ENCODE measurements around the gene ACBD5. TPM values are rescaled to one million over a fixed set of nuclear protein-coding genes. Genes with fewer than 3 reads are reported as not detected.
A peak's percentile ranks its signal among the peaks of the same experiment; 100 is the strongest.

Gene ACBD5
- polyA plus RNA-seq, 1 of the 3 experiments (the other 2 are of a cell fraction), result 12.5 TPM

- H4K20me1 ChIP-seq (ENCODE audit: insufficient read depth), result no peaks in the 10 kb centered on the region
- no peak for DNase-seq
- H3K79me2 ChIP-seq (ENCODE audit: insufficient read depth), result no peaks in the 10 kb centered on the region
- no peak overlapping the region for H3K27ac ChIP-seq (ENCODE audit: low read depth in 2 of 2, low read length in 1 of 2)
- ChIA-PET CTCF (no interaction called here), POLR2A (no interaction called here)
- no peaks in the 10 kb centered on the region for H3K9me3 ChIP-seq
- H3K9ac ChIP-seq, result no peak overlapping the region
- no peak overlapping the region for H3K4me3 ChIP-seq (ENCODE audit: low read depth in 2 of 2, low read length in 1 of 2)
- H3K27me3 ChIP-seq (ENCODE audit: insufficient read depth), result no peaks in the 10 kb centered on the region
- H3K4me1 ChIP-seq (ENCODE audit: control insufficient read depth in 1 of 2, insufficient read depth in 2 of 2, low read depth in 1 of 2, low read length in 1 of 2), result no peaks in the 10 kb centered on the region
- no peaks in the 10 kb centered on the region for H3K36me3 ChIP-seq (replicated peaks in 1 of 2; ENCODE audit: control insufficient read depth in 1 of 2, insufficient read depth in 2 of 2, low read length in 1 of 2)
- peak; percentile 41 for TF ChIP-seq RAD21 (IDR thresholded peaks at IDR 0.05; ENCODE audit: low read length)
- no peak for TF ChIP-seq ZBTB33 (IDR thresholded peaks at IDR 0.05; ENCODE audit: borderline replicate concordance, low read depth)
- WGBS (ENCODE audit: low lambda C conversion rate), result 41% methylated on average over 3 of the region's 3 CpGs
- no peak overlapping the region for H3K4me2 ChIP-seq
- H2AFZ ChIP-seq (ENCODE audit: low read depth), result no peak overlapping the region
- H3K9me2 ChIP-seq, result no peaks in the 10 kb centered on the region
- no peaks in the 10 kb centered on the region for H3F3A ChIP-seq (replicated peaks; ENCODE audit: insufficient read depth)
Measured at GRCh38 chr10:27285093-27285492, 44.5 kb upstream of the ACBD5 start.

- TF ChIP-seq PBX3 (IDR thresholded peaks at IDR 0.05) (no peak), ZBTB33 (IDR thresholded peaks at IDR 0.05; ENCODE audit: borderline replicate concordance, low read depth) (no peak), SMC3 (IDR thresholded peaks at IDR 0.05; ENCODE audit: low read depth, low read length) (no peak), FOSL2 (IDR thresholded peaks at IDR 0.05; ENCODE audit: borderline replicate concordance, low read depth) (no peak), USF1 (IDR thresholded peaks at IDR 0.05; ENCODE audit: borderline replicate concordance, low read depth) (no peak), ELF1 (IDR thresholded peaks at IDR 0.05) (no peak), POLR2AphosphoS5 (IDR thresholded peaks at IDR 0.05; ENCODE audit: low read depth, low read length) (no peak), CHD2 (IDR thresholded peaks at IDR 0.05; ENCODE audit: low read length, partially characterized antibody) (no peak), TCF12 (IDR thresholded peaks at IDR 0.05) (no peak), GATA2 (CRISPR knock-in tag; IDR thresholded peaks at IDR 0.05) (no peak), GABPA (IDR thresholded peaks at IDR 0.05; ENCODE audit: low read depth) (no peak), TEAD4 (IDR thresholded peaks at IDR 0.05; ENCODE audit: borderline replicate concordance, insufficient read depth) (no peak), EZH2phosphoT487 (IDR thresholded peaks at IDR 0.05; ENCODE audit: borderline replicate concordance, low read depth) (no peak), CTCF (IDR thresholded peaks at IDR 0.05) (no peak), FOXM1 (IDR thresholded peaks at IDR 0.05; ENCODE audit: low read depth) (no peak), EP300 (IDR thresholded peaks at IDR 0.05; ENCODE audit: borderline replicate concordance in 1 of 2, low read depth in 1 of 2, low read length in 1 of 2) (no peak), MEF2A (IDR thresholded peaks at IDR 0.05; ENCODE audit: borderline replicate concordance, low read depth) (no peak)
- Histone ChIP-seq H3K27me3 (ENCODE audit: insufficient read depth) (no peaks in the 10 kb centered on the region), H3K4me1 (ENCODE audit: control insufficient read depth in 1 of 2, insufficient read depth in 2 of 2, low read depth in 1 of 2, low read length in 1 of 2) (no peaks in the 10 kb centered on the region), H3K79me2 (ENCODE audit: insufficient read depth) (no peaks in the 10 kb centered on the region), H2AFZ (ENCODE audit: low read depth) (no peak overlapping the region), H3K27ac (ENCODE audit: low read depth in 2 of 2, low read length in 1 of 2) (no peak overlapping the region), H3K4me2 (no peak overlapping the region), H4K20me1 (ENCODE audit: insufficient read depth) (no peaks in the 10 kb centered on the region), H3F3A (replicated peaks; ENCODE audit: insufficient read depth) (no peaks in the 10 kb centered on the region), H3K9me3 (no peaks in the 10 kb centered on the region), H3K36me3 (replicated peaks in 1 of 2; ENCODE audit: control insufficient read depth in 1 of 2, insufficient read depth in 2 of 2, low read length in 1 of 2) (no peaks in the 10 kb centered on the region), H3K9me2 (no peaks in the 10 kb centered on the region), H3K4me3 (ENCODE audit: low read depth in 2 of 2, low read length in 1 of 2) (no peak overlapping the region), H3K9ac (no peak overlapping the region)
- POLR2A ChIA-PET, result no interaction called here
- no peak for DNase-seq
- CTCF ChIA-PET, result no interaction called here
Measured at GRCh38 chr10:27276581-27276980, 36.0 kb upstream of the ACBD5 start.
